GM19351 (cell line): ENCODE results near the gene SCUBE1.

ENCODE experiments used
- ATAC-seq: cut with Tn5 transposase; IDR thresholded peaks from one replicate; pipeline ENCODE4 v1.9.1; 2021; ENCODE audit warnings: mild to moderate bottlenecking, moderate library complexity; ENCODE audit not compliant: unreplicated experiment

Gene SCUBE1

DNA sequence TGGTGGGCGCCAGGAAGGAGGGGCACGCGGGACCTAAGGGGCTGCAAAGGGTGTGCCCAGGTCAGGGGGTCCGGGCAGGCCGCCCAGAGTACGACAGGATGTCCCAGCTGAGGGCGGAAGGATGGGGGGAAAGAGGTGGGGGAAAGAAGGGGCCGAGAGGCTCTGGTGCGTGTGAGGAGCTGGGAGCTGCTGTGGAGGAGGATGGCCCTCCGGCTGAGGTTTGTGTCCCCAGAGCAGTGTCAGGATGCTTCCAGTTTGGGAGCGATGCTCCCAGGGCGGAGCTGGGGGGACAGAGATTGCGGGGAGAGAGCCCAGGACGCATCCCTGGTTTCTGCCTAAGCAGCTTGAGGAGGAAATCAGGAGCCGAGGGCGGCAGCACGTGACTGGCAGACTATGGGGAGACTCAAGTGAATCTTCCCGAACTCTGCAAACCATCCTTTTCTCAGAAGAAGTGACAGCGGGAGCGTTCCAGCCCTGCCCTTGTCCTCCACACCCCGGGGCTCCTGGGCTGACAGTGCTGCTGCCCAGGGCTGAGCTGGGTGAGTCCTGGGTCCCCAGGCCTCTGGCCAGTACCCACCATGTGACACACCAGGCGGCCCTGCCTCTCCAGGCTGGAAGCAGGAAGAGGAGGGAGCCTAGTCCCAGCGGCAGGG lies 136.5 kb downstream of the SCUBE1 start:
- ATAC-seq, result no peak

DNA sequence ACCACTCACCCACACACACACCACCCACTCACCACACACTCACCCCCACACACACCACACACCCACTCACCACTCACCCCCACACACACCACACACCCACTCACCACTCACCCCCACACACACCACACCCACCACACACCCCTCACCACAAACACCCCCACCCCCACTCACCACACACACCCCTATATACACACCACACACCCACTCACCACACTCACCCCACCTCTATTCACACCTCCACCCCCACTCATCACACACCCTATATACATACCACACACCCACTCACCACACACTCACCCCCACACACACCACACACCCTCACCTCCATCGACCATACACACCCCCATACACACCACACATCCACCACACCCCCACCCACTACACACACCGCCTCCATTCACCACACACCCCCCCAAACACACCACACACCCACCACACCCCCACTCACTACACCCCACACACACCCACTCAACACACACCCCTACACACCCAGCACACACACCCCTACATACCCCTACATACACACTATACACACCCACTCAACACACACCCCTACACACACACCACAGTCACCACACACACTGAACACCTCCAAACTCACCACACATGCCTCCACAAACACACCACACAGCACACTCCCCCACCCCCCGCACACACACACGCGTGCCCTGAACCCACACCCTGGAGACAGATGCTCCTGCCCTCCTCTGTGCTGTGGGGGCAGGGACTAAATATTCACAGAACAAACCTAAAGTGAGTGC lies 137.2 kb downstream of the SCUBE1 start:
- ATAC-seq, result no peak

DNA sequence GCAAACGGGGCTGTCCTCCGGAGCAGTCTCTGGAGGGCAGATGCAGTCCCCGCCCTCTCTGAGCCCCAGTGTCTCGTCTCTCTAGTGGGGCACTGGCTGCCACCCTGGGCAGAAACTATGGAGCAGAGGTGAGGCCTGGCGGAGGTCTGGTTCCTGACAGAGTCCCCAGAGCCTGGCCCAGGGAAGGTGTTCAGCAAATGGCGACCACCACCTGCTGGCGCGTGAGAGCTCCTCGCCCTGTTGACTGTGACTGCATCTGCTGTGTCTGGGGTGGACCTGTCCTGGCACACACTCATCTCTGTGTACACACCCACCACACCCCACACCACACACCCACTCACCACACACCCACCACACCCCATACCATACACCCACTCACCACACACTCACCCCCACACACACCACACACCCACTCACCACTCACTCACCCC lies 137.9 kb downstream of the SCUBE1 start:
- ATAC-seq, result no peak

DNA sequence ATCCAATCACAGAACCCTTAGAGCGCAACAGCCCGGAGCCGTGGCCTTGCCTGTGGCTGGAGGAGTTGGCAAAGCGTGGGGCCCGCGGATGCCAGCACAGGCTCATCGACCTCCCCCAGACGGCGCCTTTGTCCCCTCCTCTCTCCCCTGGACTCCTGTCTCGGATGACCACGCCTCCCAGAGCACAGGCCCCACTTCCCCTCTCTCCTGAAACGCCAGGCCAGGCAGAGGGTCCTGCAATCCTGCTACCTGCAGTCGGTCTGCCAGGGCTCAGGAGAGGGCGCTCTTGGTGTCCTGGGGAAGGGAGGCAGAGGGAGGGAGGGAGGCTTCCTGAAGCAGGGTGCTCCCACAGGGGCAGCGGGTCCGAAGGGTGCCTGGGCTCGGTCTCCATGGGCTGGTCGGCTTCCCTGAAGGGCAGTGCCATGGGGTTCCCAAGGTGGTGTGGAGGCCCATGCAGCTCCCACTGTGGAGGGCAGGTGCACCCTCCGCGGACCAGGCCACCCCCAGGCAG lies 139.6 kb downstream of the SCUBE1 start:
- ATAC-seq, result no peak

DNA sequence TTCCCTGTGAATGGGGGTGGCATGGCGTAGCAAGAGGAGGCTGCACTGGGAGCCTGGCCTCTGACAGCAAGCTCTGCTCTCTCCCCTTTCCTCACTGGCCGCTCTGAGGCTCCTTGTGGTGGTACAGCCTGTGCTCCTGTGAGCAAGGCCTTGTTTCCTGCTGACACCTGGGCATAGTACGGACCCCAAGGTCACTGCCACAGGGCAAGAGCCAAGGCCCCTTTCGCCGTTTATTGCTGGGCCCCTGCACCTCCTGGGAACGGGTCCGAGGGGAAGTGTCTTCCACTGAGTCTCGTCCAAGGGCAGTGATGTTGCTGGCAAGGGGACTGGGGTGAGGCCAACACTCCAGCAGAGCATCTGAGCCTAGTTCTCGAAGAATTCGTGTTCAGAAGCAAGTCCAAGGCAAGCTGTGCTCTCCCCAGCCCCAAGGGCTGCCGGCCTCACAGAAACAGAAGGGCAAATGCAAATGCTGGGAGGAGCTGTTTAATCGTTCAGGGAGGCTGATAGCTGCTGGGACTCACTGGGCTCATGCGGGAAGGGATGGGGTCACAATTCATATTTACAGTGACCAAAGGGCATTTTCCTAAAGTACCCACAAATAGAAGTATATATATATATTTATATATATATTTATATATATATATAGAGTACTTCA lies 140.3 kb downstream of the SCUBE1 start:
- ATAC-seq, result no peak

DNA sequence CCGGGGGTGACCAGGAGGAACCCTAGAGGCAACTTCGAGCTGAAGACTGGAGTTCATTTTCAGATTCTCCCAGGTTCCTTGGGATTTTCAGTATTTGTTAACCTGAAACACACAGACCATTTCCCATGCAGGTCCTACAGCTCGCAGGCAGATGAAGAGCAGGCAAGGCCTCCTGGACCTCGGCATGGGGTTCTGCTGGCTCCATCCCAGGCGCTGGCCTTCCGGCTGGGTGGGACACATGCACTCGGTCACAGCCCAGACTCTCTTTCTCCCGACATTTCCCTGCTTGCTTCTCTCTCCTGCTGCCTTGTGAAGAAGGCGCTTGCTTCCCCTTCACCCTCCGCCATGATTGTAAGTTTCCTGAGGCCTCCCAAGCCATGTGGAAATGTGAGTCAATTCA lies 140.8 kb downstream of the SCUBE1 start:
- ATAC-seq, result no peak

DNA sequence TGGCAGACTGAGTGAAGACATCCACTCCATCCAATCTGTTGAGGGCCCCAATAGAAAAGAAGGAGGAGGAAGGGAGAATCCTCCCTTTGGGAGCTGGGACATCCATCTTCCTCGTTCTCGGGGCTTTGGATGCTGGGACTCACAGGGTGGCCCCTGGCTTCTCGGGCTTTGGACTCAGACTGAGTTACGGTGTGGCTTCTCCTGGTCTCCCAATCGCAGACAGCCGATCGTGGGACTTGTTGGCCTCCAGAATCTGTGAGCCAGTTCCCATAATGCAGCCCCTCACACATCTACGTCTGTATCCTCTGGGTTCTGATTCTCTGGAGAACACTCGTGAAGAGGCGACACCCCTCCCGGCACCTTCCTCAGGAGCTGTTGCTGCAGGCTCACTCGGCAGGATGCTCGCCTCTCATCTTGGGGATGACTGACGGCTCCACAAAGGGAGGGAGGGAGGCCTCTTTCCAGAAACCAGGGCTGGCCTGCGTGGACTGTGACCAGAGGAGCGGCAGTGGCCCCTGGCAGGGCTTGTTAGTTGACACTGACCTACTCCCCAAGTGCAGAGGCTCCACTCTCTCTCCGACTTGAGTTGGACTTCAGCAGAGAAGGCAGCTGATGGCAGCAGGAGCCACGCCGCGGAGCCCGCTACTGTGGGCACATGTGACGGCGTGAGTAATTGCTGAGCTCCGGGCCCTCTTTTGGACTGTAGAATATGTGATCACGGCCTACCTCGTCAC lies 141.5 kb downstream of the SCUBE1 start:
- no peak for ATAC-seq

DNA sequence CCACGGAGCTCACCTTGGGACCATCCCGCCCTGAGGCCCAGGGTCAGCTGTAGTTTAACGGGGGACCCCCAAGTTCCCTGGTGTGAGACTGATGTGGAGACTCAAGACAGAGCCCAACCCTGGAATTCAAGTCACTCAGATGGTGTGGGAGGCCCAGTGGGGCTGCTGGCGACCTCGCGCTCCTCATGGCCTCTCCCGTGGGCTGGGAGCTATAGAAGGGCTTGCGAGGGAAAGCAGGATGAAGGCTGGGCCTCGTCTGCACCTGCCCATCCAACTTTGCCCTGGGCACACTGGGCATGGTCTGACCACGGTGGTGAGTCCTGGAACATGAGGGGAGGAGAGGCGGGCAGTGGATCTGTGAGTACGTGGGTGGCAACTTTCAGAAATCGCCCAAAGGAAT lies 142.6 kb downstream of the SCUBE1 start:
- no peak for ATAC-seq

DNA sequence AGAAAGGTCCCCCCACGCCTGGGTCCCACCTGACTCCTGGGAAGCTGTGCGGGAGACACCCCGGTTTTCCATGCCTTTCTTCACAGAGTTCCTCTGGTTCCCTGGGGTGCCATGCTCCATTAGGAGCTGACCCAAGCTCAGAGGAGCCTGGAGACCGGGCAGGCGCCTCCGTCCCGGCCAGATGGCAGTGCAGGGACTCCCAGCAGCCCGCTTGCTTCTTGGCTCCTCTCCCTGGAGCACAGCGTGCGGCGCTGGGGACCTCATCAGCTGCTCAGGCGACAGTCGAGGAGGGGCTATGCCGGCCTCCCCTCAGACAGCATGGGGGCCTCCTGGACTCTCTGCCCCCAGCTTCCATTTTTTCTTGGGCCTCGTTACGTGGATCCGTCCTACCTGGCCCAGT lies 143.1 kb downstream of the SCUBE1 start:
- no peak for ATAC-seq

DNA sequence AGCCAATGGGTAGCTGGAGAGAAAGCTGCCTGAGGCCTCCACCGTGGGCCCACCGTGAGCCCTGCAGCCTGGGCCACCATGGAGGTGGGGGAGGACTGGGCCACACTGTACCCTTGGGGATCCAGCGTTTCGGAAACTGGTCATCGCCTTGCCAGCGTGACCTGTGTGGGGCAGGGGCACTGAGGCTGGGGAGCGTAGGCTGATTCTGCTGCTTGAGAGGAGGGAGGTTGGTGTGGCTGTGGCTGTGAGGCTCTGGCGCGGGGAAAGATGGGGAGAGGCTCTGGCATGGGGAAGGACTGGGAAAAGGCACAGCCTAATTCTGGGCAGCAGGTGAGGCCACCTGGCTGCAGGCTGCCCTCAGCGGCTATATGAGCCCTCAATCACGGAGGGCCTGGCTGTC lies 143.6 kb downstream of the SCUBE1 start:
- no peak for ATAC-seq

DNA sequence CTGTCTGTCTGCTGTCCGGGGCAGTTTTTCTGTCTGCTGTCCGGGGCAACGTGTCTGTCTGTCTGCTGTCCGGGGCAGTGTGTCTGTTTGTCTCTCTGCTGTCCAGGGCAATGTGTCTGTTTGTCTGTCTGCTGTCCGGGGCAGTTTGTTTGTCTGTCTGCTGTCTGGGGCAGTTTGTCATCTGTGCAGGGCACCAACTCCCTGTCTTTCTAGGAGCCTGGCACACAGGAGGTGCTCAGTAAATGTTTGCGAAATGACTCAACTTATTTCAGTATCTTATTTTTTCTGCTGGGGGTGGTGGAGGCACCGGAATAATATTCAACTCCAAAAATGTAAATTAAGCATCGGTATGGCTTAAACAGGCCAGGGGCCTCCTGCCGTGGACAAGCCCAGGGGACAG lies 144.2 kb downstream of the SCUBE1 start:
- no peak for ATAC-seq

DNA sequence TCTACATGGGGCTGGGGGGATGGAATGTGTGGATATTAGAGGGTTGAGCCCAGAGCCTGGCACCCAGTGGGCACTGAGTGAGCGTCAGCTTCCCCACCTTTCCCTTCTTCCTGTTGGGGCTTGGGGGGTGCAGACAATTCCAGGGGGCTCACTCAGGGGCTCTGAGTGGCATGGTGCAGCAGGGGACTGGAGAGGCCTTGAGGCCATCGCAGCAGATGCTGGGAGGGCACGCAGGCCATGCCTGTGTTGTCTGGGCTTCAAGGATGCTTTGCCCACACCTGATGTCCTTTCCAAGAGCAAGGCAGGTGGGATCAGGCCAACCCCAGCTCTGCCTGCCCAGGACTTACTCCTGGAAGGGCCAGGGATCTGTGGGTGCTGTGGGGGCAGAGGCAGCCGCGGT lies 145.0 kb downstream of the SCUBE1 start:
- ATAC-seq, result no peak

DNA sequence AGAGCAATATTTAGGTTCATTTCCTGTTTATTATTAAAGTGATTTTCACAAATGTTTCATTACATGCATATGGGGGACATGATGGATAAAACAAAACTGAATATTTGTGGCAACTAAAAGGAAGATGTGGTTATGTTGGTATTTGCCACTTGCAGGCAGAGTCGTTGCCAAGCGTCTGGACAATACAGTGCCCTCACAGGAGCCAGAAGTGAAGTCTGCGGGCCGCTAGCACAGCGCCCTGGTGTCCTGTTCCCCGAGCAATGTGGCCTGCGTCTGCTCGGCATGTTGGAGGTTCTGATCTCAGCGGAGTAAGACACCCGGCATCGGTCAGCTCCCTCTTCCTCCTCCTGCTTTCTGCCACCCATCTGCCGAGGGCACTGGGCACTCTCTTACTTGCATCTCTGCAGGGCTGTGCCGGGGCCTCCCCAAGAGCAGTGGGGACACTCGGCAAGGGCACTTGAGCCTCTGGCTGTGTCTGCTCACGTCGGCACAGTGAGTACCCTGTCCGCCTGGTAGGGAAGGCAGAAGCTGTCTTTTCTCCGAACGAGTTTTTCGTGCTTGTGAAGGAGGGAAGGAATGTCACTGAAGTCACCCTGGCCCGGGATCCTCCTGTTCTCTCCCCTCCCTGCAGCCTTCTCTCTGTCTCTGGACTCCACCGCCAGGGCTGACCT lies 145.8 kb downstream of the SCUBE1 start:
- ATAC-seq, result no peak

DNA sequence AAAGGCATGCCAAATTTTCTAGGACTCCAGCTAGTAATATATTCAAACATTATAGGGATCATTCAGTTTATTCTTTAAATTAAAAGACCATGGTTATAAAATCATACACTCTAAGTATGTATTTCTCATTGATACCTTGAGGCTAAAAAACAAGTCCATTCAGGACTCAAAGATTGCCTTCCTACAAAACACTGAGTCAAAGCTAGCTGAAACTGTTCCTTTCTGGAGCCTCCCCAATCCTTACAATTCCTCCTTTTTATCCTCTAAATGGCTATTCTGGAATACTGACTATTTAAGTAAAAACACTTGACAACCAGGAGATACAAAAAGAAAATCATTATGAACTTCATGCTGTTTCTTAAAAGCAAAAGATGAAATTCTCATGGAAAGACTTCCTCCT lies 151.3 kb downstream of the SCUBE1 start:
- ATAC-seq, result no peak

DNA sequence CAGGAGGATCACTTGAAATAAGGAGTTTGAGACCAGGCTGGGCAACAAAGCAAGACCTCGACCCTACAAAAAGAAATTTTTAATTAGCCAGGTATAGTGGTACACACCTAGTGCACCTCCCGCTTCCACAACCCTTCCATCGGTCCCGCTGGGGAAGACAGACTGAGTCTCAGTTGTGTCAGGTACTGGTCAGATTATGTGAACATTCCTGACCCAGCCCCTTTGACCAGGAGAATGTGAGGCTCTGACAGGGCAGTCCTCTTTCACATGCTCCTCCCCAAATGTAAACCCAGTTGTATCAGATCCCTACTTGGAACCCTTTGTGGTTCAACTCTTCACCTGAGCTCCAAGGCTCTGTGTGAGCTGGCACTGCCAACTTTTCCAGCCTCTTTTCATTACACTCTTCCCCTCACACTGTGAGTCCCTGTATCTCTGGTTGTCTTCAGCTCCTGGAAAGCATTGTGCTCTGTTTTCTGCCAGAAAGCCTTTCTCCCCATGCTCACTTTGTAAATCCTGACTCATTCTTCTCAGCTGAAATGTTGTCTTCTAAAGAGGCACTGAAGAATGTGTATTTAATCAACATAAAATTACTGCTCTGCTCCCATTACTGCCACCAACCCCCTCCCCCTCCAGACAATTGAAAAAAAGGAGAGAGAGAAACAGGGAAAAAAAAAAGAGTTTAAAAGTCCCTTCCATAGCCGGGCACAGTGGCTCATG lies 154.2 kb downstream of the SCUBE1 start:
- ATAC-seq, result no peak

DNA sequence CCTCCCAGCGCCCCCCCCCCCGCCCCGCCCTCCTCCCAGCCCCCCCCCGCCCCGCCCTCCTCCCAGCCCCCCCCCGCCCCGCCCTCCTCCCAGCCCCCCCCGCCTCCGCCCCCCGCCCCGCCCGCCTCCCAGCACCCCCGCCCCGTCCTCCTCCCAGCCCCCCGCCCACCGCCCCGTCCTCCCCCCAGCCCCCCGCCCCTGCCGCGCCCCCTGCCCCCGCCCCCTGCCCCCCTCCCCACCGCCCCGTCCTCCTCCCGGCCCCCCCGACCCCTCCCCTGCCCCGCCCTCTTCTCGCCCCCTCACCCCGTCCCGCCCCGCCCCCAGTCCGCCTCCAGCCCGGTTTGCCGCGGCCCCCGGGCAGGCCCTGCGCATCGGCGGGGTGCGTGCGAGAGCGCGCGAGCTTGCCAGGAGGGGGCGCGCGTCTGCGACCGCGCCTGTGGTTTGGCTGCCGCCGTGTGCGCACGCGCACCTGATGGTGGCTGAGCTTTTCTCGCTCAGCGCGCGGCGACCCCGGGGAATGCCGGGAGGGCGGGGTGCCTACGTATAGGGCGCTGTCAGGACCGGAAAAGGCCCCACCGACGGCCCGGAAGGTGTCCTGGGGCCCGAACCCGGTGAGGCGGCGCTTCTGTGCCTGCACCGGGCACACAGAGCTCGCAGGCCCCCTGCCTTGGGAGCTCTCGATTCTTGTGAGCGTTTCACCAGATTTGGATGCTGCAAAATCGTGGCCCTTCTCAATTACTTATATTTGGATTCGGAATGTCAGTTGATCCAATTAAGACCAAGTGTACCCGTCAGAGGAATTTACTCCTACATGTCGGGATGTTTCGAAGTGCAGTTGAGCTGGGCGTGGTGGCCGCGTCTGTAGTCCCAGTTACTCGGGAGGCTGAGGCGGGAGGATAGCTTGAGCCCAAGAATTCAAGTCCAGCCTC lies 155.7 kb downstream of the SCUBE1 start:
- peak; percentile 86 for ATAC-seq

DNA sequence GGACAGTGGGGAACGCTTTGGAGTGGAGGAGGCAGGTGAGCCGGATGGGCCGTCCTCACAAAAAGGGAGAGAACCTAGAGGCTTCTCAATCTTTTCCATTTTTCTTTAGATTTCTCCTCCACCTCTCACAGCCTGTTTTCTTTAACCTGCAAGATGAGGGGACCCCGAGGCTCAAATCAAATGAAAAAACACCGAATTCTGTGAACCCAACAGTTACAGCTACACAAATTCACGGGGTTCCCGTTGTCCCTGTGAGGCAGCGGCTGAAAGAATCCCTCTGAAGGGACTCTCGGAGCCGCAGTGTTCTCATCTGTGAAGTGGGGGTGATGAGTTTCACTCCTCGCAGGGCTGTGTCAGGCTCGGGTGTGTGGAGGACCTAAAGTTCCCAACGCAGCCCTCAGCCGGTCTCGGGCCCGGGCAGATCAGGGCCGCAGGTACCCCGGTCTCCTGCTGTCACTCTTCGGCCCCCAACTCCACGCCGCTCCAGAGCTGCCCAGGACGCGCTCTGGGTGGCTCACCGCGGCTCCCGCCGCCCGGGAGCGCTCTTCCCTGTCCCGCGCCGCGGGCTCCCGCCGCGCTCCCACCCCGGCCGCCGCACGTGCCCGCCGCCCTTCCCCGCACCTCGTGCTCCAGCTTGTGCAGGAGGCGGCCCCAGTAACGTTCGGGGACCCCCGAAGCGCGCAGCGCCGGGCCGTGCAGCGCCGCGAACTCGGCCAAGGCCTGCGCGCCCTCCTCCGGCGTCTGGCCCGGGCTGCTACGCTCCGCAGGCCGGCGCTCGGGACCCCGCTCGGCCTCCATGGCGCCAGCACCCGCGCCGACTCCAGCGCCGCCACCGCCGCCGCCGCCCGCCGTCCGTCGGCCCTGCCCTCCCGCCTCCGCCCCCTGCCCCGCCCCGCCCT lies 156.7 kb downstream of the SCUBE1 start, which contains the start of gene TTLL12:
TSS of gene TTLL12 (minus strand) at position 863 of the 899 bp plus-strand sequence. CDS start at position 798, 65 bp downstream.
- peak; percentile 42 for ATAC-seq

DNA sequence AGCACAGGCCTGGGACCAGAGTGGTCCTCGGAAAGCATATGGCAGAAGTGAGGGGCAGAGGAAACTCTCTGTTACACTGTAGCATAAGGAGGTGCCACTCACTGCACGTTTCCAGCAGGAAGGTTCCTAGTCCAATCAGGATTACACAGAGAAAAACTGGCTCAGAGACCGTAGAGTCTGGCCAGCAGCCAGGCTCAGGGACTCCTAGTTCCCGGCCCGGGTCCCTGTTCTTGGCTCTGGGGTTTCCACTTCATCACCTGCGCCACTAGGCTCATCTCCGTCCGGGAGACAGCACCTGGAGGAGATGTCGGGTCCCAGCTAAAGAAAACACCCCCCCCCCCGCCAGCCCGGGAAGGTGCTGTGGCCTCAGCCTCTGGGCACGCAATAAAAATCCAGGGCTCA lies 157.3 kb downstream of the SCUBE1 start:
- ATAC-seq, result no peak
